Activated T-cell treated with anti-CD3 and anti-CD28 coated beads for 24 hours (primary cell): Measurements from ENCODE around the gene IL26.
"Not testable (repeated sequence)": the region's sequence is repeated elsewhere in the genome, so short reads cannot be mapped to it uniquely, and the experiment has no call there.

Source experiments
- DNase-seq: peaks from one replicate; pipeline ENCODE4 v3.0.0-alpha.2; 2020; ENCODE audit warnings: low read depth

The IL26 gene

DNA sequence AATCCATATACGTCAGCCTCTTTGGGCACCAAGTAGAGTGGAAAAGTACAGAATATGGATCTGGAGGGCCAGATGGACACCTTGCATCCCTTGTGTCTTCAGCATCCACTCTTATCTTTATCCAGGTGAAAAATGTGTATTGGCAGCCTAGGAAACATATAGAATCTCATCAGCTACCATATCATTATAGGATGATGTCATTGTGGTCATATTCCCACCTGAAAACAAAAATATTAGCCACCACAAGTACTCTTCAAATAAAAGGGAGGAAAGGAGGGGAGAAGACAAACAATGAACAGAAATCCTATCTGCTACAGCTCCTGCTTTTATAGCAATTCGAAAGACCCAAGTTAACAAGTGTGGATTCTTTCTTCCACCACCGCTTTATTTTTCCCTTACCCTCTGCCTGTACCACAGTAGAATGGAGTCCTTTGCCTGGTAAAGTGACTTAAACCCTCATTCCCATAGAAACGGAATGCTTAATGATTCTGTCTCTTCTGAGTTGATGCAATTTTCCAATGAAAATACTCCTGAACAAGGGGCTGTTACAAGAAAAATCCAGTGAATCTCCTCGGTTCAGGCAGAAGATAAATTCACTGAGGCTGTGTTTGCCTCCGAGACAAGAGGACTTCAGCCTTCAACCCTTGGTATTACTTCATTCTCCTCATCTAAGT lies 13.8 kb upstream of the IL26 start:
- DNase-seq, result no peak

- no peak for DNase-seq
Measured at GRCh38 chr12:68237619-68238018, 12.0 kb upstream of the IL26 start.

DNA sequence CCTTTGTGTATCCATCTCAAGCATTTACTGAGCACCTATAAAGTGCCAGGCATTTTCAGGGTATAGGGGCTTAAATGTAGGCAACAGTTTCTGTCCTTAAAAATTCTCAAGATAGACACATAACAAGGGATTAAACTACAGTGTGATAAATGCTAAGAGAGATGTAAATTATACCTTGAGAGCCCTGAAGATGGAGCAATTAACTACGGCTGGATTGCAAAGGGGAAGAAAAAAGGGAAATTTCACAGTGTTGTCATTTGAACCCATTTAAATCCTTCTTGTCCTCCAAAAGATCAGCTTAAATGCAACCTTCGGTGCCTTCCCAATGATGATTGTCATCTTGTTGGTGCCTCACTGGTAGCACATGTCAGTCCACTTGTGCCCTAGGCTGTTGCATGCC lies 11.5 kb upstream of the IL26 start:
- no peak for DNase-seq

DNA sequence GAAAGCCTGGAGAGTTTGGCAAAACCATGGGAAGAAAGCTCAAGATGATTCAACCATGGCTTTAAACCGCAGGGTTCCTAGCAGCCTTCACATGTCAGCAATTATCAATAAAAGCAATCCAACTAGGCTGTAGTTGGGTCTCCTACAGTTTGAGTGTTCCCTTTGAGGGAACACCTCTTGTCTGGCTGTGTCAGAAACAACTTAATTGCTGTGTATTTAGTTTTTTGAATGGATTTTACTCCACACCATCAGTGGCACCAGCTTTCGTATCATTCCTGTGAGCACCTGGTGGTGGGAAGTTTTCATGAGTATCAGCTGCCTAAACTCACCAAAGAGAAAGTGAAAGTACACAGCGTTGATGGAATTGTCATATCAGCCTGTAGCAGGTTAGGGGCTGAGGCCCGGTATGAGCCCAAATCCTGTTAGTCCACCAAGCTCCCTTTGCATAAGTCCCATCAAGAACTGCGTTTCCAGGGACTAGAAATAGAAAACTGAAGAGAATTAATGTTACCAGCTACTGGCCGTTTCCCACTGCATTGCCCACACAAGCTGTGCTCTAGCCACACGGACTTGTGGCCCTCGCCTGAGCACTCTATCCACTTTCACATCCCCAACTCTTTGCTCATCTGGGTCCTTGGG lies 10.9 kb upstream of the IL26 start:
- DNase-seq, result peak; percentile 12

GRCh38 chr12:68235576-68235975 lies 10.0 kb upstream of the IL26 start:
- no peak for DNase-seq

- no peak for DNase-seq
Measured at GRCh38 chr12:68234140-68234539, 8.5 kb upstream of the IL26 start.

- no peak for DNase-seq
Measured at GRCh38 chr12:68233498-68233897, 7.9 kb upstream of the IL26 start.

DNA sequence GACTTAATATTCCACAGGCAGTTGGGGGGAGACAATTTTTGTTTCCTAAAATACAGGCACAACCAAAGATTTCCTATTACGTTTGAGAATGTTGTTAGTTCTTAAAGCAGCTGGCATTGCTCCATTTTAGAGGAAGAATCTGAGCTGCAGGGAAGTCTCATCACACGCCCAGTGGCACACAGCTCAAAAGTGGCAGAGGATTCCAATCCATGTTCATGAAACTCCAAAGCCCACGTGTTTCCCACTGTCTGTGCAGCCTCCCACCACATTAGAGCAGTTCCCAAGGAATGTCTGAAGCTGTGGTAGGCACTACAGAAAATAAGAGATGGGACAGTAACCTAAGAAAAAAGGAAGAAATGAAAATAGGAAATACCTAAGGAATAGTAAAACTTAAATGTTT lies 6.1 kb upstream of the IL26 start:
- DNase-seq, result no peak

- no peak for DNase-seq
Measured at GRCh38 chr12:68231229-68231628, 5.6 kb upstream of the IL26 start.

- no peak for DNase-seq
Measured at GRCh38 chr12:68229956-68230355, 4.3 kb upstream of the IL26 start.

DNA sequence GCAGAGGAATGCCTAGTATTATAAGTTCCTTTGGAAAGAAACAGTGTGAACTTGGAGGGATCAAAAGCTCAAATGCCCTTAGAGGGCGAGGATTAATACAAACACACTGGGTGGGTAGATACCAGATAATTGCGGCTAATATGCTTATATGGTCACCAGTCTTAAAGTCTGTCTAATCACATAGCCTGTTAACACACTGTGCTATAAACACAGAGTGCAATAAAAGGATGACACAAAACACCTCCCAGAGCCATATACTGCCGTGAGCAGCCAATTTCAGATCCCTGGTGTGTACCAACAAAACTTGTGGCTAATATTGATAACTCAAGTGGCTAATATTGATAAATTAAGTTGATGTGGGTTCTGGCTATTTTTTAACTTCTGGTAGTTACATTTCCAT lies 1.7 kb upstream of the IL26 start:
- DNase-seq, result no peak

DNA sequence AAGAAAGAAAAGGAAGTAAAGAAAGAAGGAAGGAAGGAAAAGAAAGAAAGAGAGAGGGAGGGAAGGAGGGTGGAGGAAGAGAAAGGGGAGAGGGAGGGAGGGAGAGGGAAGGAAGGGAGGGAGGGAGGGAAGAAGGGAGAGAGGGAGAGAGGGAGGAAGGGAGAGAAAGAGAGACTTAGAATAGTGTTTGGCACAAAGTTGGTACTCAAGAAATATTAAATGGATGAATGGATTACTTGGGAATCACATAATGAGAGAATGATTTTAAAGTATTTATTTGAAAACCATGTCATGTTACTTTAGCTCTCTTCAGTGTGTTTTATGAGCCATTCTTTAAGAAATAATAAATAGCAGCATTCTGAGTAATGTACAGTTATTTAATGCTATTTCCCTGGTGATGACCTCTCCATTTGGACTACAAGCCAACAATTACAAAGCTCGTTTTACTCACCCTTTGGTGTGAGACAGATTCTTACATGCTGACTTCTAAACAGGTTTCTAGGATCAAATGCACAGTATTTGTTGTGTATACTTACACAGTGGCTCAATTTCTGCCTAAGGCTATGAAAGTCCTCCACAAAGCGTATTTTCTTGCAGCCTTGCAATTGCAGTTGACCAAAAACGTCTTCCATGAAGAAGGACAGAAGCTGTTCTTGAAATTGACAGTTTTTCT lies 861 bp downstream of the IL26 start:
- DNase-seq, result no peak

- peak; percentile 68 for DNase-seq
Measured at GRCh38 chr12:68223067-68223747, 2.4 kb downstream of the IL26 start.

GRCh38 chr12:68222326-68222725 lies 3.3 kb downstream of the IL26 start:
- DNase-seq, result no peak

DNA sequence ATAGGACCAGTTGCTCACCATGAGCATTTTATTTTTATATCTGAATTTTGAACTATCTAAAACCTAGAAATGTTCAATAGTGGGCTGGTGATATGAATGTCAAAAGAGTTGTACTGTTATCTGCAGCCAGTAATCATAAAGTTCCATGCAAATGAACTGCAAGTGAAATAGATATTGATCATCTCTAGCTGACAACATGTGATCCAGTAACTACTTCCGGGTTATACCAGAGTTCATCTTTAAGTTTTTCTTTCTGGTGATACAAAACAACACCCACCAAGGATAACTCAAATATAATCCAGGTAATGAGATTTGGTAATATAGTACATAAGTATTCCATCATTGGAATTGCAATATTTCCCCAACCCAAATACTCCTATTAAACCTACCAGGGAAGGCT lies 4.1 kb downstream of the IL26 start:
- DNase-seq, result no peak

- DNase-seq, result no peak
Measured at GRCh38 chr12:68210875-68211274, 14.7 kb downstream of the IL26 start.

DNA sequence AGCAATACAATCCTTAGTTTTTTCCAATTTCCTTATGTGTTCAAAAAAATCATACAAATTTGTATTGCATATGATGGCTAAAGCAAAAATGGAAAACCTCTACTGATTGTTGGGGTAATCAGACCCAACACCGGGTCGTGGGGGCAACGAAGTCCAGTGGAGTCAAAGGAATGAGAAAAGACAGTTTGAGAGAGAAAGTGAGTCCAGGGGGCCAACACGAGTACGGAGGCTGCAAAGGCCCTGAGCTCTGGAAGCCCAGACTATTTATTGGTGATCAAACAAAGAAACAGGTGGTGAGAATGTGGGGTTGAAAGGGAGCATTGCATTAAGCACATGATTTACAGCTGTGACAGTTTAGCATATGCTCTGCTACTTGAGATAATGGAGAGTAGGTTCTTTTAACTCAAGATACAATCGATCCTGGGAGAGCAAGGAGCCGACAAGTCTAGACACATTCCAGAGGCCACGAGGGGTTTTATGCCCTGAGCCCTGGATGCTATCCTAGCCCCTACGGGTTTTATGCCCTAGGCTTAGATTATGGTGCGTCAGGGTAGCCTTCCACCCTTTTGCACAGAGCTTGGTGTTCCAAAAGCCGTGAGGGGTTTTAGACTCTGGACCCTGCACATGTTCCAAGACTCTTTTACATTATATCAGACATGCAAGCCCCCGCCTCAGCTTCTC lies 16.4 kb downstream of the IL26 start:
- not testable (repeated sequence) for DNase-seq

- DNase-seq, result no peak
Measured at GRCh38 chr12:68207276-68207675, 18.3 kb downstream of the IL26 start.

DNA sequence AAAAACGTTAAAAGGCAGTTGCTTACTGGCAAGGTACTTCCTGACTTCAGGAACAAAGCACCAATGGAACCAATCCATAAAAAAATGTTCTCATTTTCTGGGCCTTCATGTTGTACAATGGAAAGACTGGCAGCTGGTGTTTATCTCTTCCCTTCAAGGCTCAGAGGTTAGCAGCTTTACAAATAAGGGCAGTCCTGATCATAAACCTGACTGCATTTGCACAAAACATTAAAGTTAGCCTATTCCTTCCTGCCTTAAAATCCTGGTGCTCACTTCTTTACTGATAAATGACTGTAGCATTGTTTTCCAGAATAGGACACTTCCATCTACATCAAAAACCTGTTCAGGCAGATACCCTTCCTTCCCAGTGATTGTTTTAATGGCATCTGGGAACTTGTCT lies 19.2 kb downstream of the IL26 start:
- no peak for DNase-seq

- no peak for DNase-seq
Measured at GRCh38 chr12:68203460-68203875, 22.1 kb downstream of the IL26 start.

DNA sequence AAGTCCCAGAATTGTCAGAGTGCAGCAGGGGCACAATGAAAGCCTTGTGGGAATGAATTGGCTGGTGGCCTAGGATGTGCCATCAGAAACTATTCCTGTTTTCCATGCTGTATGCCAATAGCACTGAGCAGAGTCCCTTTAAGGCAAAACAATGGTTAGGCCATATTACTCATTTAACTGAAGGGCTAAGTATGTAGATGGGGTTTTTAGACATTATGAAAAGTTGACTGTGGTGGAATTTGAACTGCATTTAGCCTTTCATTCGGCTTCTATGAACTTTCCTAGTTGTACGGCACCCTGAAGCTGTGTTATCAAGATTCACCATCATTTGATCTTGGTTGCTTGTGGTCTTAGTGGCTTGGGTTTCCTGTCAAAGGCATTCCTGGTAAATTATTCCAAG lies 24.8 kb downstream of the IL26 start:
- no peak for DNase-seq

DNA sequence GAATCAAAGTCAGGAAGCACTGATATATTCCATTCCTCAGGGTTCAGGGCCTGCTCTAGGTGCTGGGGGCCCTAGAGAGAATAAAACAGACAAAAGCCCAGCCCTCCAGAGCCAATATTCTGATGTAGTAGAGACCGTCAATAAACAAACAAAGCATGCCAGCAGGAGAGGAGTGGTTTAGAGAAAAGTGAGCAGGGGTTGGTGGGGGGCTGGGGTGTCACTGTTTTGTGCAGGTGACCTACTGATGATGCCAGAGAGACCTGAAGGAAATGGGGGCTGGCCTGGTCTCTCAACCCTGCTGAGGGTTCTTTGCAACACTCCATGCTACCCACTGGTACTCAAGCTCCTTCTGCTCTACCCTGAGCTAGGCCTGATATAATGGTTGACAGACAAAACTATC lies 26.5 kb downstream of the IL26 start:
- DNase-seq, result no peak
